HCT116 (cell line): ENCODE results near the gene HDHD3.
"Not testable (repeated sequence)": the region's sequence is repeated elsewhere in the genome, so short reads cannot be mapped to it uniquely, and the experiment has no call there.

Experiments used
- EZH2 ChIP-seq: fragments of 200-600 bp; sonication (generic); IDR thresholded peaks from 2 replicates; pipeline ENCODE4 v1.6.1; 2017; ENCODE audit warnings: antibody characterized with exemption, mixed run types
- ZFX ChIP-seq: fragments of 450-650 bp; IDR thresholded peaks from 2 replicates; pipeline ENCODE4 v1.6.1; 2017
- TF ChIP-seq, protein P1 (sequence below): IDR thresholded peaks from 2 replicates; pipeline ENCODE4 v1.6.1; 2012
- TF ChIP-seq, protein P2 (sequence below), 3 experiments: fragments of 200-600 bp in 1 of 3; sonication (generic) in 1 of 3; IDR thresholded peaks in 2 of 3; conservative IDR thresholded peaks in 1 of 3; 2 replicates each; pipeline ENCODE4 v1.5.1; 2012 to 2017; ENCODE audit warnings: low read depth in 2 of 3, low read length in 2 of 3, antibody characterized with exemption in 1 of 3, borderline replicate concordance in 1 of 3, control low read depth in 1 of 3, mild to moderate bottlenecking in 1 of 3, mixed read lengths in 1 of 3, mixed run types in 1 of 3, moderate library complexity in 1 of 3; ENCODE audit not compliant: insufficient read depth in 1 of 3

- TF ChIP-seq, protein P1, sequence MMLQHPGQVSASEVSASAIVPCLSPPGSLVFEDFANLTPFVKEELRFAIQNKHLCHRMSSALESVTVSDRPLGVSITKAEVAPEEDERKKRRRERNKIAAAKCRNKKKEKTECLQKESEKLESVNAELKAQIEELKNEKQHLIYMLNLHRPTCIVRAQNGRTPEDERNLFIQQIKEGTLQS, result not testable (repeated sequence)
- TF ChIP-seq, protein P2, sequence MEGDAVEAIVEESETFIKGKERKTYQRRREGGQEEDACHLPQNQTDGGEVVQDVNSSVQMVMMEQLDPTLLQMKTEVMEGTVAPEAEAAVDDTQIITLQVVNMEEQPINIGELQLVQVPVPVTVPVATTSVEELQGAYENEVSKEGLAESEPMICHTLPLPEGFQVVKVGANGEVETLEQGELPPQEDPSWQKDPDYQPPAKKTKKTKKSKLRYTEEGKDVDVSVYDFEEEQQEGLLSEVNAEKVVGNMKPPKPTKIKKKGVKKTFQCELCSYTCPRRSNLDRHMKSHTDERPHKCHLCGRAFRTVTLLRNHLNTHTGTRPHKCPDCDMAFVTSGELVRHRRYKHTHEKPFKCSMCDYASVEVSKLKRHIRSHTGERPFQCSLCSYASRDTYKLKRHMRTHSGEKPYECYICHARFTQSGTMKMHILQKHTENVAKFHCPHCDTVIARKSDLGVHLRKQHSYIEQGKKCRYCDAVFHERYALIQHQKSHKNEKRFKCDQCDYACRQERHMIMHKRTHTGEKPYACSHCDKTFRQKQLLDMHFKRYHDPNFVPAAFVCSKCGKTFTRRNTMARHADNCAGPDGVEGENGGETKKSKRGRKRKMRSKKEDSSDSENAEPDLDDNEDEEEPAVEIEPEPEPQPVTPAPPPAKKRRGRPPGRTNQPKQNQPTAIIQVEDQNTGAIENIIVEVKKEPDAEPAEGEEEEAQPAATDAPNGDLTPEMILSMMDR (IDR thresholded peaks at IDR 0.05 in 2 of 3, conservative IDR thresholded peaks at IDR 0.05 in 1 of 3; ENCODE audit: borderline replicate concordance in 1 of 3, insufficient read depth in 1 of 3, low read depth in 2 of 3, low read length in 2 of 3), result not testable (repeated sequence)
- not testable (repeated sequence) for TF ChIP-seq EZH2, ZFX
These were observed 3.0 kb upstream of the HDHD3 start for GRCh38 chr9:113379829-113380210.
